MM.1S (cell line): ENCODE data around the gene NDOR1.

Experiments used
- DNase-seq: peaks from one replicate; pipeline ENCODE4 v3.0.0-alpha.2; 2015
- H2AFZ ChIP-seq: fragments of 300-600 bp; sonication (generic); 2 replicates; pipeline ENCODE4 v1.6.0; 2016; ENCODE audit warnings: antibody characterized with exemption, low read length
- H3F3A ChIP-seq: fragments of 300-600 bp; sonication (generic); 2 replicates; pipeline ENCODE4 v1.6.1; 2016; ENCODE audit warnings: mild to moderate bottlenecking, antibody characterized with exemption, low read length, moderate library complexity, mixed read lengths; ENCODE audit not compliant: insufficient read depth
- H3K27ac ChIP-seq: fragments of 300-600 bp; sonication (generic); 2 replicates; pipeline ENCODE4 v1.5.1; 2016; ENCODE audit warnings: mild to moderate bottlenecking, low read length
- H3K27me3 ChIP-seq: fragments of 300-600 bp; sonication (generic); replicated peaks from 2 replicates; pipeline ENCODE4 v1.6.0; 2016; ENCODE audit warnings: low read length; ENCODE audit not compliant: insufficient read depth
- H3K36me3 ChIP-seq: fragments of 300-600 bp; sonication (generic); replicated peaks from 2 replicates; pipeline ENCODE4 v1.6.1; 2016; ENCODE audit warnings: mild to moderate bottlenecking, low read length, mixed read lengths; ENCODE audit not compliant: insufficient read depth
- H3K4me1 ChIP-seq: fragments of 300-600 bp; sonication (generic); 2 replicates; pipeline ENCODE4 v1.6.1; 2016; ENCODE audit warnings: low read length, mixed read lengths
- H3K4me2 ChIP-seq: fragments of 300-600 bp; sonication (generic); 2 replicates; pipeline ENCODE4 v1.6.0; 2016; ENCODE audit warnings: low read depth, low read length
- H3K4me3 ChIP-seq: fragments of 300-600 bp; sonication (generic); 2 replicates; pipeline ENCODE4 v1.5.1; 2016; ENCODE audit warnings: low read length, mixed read lengths
- H3K79me2 ChIP-seq: fragments of 300-600 bp; sonication (generic); 2 replicates; pipeline ENCODE4 v1.6.1; 2016; ENCODE audit warnings: mixed run types, low read length, mixed read lengths
- H3K9ac ChIP-seq: fragments of 300-600 bp; sonication (generic); 2 replicates; pipeline ENCODE4 v1.6.1; 2016; ENCODE audit warnings: low read length, mixed read lengths
- H3K9me2 ChIP-seq: fragments of 300-600 bp; sonication (generic); replicated peaks from 2 replicates; pipeline ENCODE4 v1.6.1; 2016; ENCODE audit warnings: mild to moderate bottlenecking, low read length, mixed read lengths; ENCODE audit not compliant: insufficient read depth
- H3K9me3 ChIP-seq: fragments of 300-600 bp; sonication (generic); replicated peaks from 2 replicates; pipeline ENCODE4 v1.6.1; 2016; ENCODE audit warnings: mild to moderate bottlenecking, low read length, mixed read lengths; ENCODE audit not compliant: insufficient read depth
- H4K20me1 ChIP-seq: fragments of 300-600 bp; sonication (generic); 2 replicates; pipeline ENCODE4 v1.6.1; 2016; ENCODE audit warnings: mild to moderate bottlenecking, low read length, moderate library complexity, mixed read lengths; ENCODE audit not compliant: insufficient read depth
- CTCF ChIP-seq: fragments of 300-600 bp; sonication (generic); IDR thresholded peaks from 2 replicates; pipeline ENCODE4 v1.5.1; 2016; ENCODE audit warnings: antibody characterized with exemption, low read length, mixed read lengths
- EZH2 ChIP-seq: fragments of 300-600 bp; sonication (generic); optimal IDR thresholded peaks from 2 replicates; pipeline ENCODE3; 2017; ENCODE audit warnings: low read depth, mild to moderate bottlenecking, antibody characterized with exemption, low read length, mixed read lengths
- EZH2phosphoT487 ChIP-seq: fragments of 300-600 bp; sonication (generic); IDR thresholded peaks from 2 replicates; pipeline ENCODE4 v1.6.1; 2018; ENCODE audit warnings: antibody characterized with exemption, low read length

Gene NDOR1

GRCh38 chr9:137247135-137247915 lies 41.8 kb downstream of the NDOR1 start:
- Histone ChIP-seq H3K36me3 (no peaks in the 10 kb centered on the region), H3K9ac (no peak overlapping the region)
- no peak for TF ChIP-seq EZH2
- TF ChIP-seq CTCF: no peak
- TF ChIP-seq EZH2phosphoT487: no peak

GRCh38 chr9:137247916-137248175 lies 42.3 kb downstream of the NDOR1 start:
- Histone ChIP-seq H3K79me2 (peaks cover 4% of the 10 kb centered on the region), H3K4me2 (no peak overlapping the region), H3K9ac (no peak overlapping the region), H3K27ac (no peak overlapping the region), H3K36me3 (no peaks in the 10 kb centered on the region), H3K4me1 (0 out of 2 replicates have a peak, but pooled peaks cover 1% of the 10 kb centered on the region), H2AFZ (no peak overlapping the region), H4K20me1 (0 out of 2 replicates have a peak, but pooled peaks cover 6% of the 10 kb centered on the region), H3K27me3 (no peaks in the 10 kb centered on the region), H3K9me3 (no peaks in the 10 kb centered on the region), H3F3A (peaks cover 12% of the 10 kb centered on the region; the same call in 1 of the 2 replicates), H3K9me2 (no peaks in the 10 kb centered on the region), H3K4me3 (no peak overlapping the region)
- no peak for DNase-seq
- TF ChIP-seq CTCF: no peak
- no peak for TF ChIP-seq EZH2
- no peak for TF ChIP-seq EZH2phosphoT487

More at GRCh38 chr9:137247135-137247915, 41.8 kb downstream of the NDOR1 start:
- H4K20me1 ChIP-seq: peaks cover 10% of the 10 kb centered on the region
- no peaks in the 10 kb centered on the region for H3K9me3 ChIP-seq
- H2AFZ ChIP-seq: no peak overlapping the region
- H3K79me2 ChIP-seq: peaks cover 9% of the 10 kb centered on the region
- H3K27ac ChIP-seq: no peak overlapping the region
- H3K4me1 ChIP-seq: peaks cover 6% of the 10 kb centered on the region; the same call in 1 of the 2 replicates
- no peaks in the 10 kb centered on the region for H3K27me3 ChIP-seq
- H3K9me2 ChIP-seq: no peaks in the 10 kb centered on the region
- DNase-seq: no peak
- H3K4me2 ChIP-seq: no peak overlapping the region
- peaks cover 17% of the 10 kb centered on the region; the same call in 1 of the 2 replicates for H3F3A ChIP-seq
- H3K4me3 ChIP-seq: no peak overlapping the region

GRCh38 chr9:137250329-137251193 lies 45.1 kb downstream of the NDOR1 start:
- no peak for DNase-seq
- Histone ChIP-seq H2AFZ (no peak overlapping the region), H3K9ac (no peak overlapping the region), H3K4me3 (no peak overlapping the region), H3K4me1 (peaks cover 4% of the 10 kb centered on the region; the same call in 1 of the 2 replicates), H3K36me3 (no peaks in the 10 kb centered on the region), H3K27me3 (no peaks in the 10 kb centered on the region), H3K4me2 (no peak overlapping the region), H3K9me2 (no peaks in the 10 kb centered on the region), H3F3A (peaks cover 3% of the 10 kb centered on the region; the same call in 1 of the 2 replicates), H3K79me2 (peaks cover 3% of the 10 kb centered on the region), H3K27ac (no peak overlapping the region), H3K9me3 (no peaks in the 10 kb centered on the region), H4K20me1 (no peaks in the 10 kb centered on the region)
- TF ChIP-seq CTCF: no peak
- TF ChIP-seq EZH2phosphoT487: no peak
- no peak for TF ChIP-seq EZH2
